Measurements from ENCODE around the gene IGFL4. TPM values are rescaled to one million over a fixed set of nuclear protein-coding genes. Genes with fewer than 3 reads are reported as not detected.

IGFL4 gene
- polyA plus RNA-seq, 3 donors = not detected

- H3K9ac ChIP-seq (ENCODE audit: insufficient read depth, low read length, poor library complexity, severe bottlenecking) = no peak overlapping the region
- H3K4me2 ChIP-seq (replicated peaks; ENCODE audit: extremely low read depth, low read length, poor library complexity, severe bottlenecking) = no peak overlapping the region
- H4K20me1 ChIP-seq (ENCODE audit: insufficient read depth, low read length) = no peaks in the 10 kb centered on the region
- no peak overlapping the region for H3K4me3 Mint-ChIP-seq
- H3K9me3 Mint-ChIP-seq = peaks cover 0 to 14% (median 8%) of the 10 kb centered on the region in 7 donors
- peaks cover 18 to 47% (median 21%) of the 10 kb centered on the region in 3 donors for H3K27me3 Mint-ChIP-seq (ENCODE audit: low read depth in 3 of 3)
- peaks cover 0 to 12% of the 10 kb centered on the region in 2 donors for H3K9me3 ChIP-seq (replicated peaks in 1 of 2; ENCODE audit: control insufficient read depth in 1 of 2, insufficient read depth in 1 of 2, low read length in 2 of 2)
- no peak overlapping the region for H3K4me3 ChIP-seq (replicated peaks in 1 of 3; ENCODE audit: low read depth in 2 of 3, low read length in 3 of 3)
- intact Hi-C loops (cut with micrococcal nuclease) = no loop called here
- peaks cover 4 to 13% of the 10 kb centered on the region in 2 donors for H3K27me3 ChIP-seq (ENCODE audit: control insufficient read depth in 2 of 2, insufficient read depth in 2 of 2, low read length in 2 of 2)
- H3K36me3 Mint-ChIP-seq = no peaks in the 10 kb centered on the region
- H3K79me2 ChIP-seq (ENCODE audit: insufficient read depth, low read length) = no peaks in the 10 kb centered on the region
- H3K27ac ChIP-seq (ENCODE audit: low read depth in 1 of 2, low read length in 2 of 2) = no peak overlapping the region
- 78% methylated on average over 3 of the region's 3 CpGs for WGBS (ENCODE audit: insufficient coverage)
- H3K4me1 ChIP-seq (ENCODE audit: control insufficient read depth in 1 of 2, insufficient read depth in 2 of 2, low read length in 2 of 2) = no peaks in the 10 kb centered on the region
- no peak overlapping the region for H2AFZ ChIP-seq (ENCODE audit: insufficient read depth, low read depth, low read length, poor library complexity, severe bottlenecking)
- no peak for TF ChIP-seq CTCF (IDR thresholded peaks at IDR 0.05)
- no peaks in the 10 kb centered on the region for H3K36me3 ChIP-seq (replicated peaks in 1 of 2; ENCODE audit: control insufficient read depth in 1 of 2, insufficient read depth in 2 of 2, low read length in 2 of 2)
- no peak overlapping the region for H3K27ac Mint-ChIP-seq
- no peaks in the 10 kb centered on the region for H3K4me1 Mint-ChIP-seq
- DNase-seq = no peak
These were observed 4.1 kb downstream of the IGFL4 start for GRCh38 chr19:46036744-46037128.

- intact Hi-C loops (cut with micrococcal nuclease) = no loop called here
- no peak for DNase-seq
- H3K27ac Mint-ChIP-seq = peak overlapping the region in 1 of 7 donors; percentile 8
- H3K4me1 Mint-ChIP-seq = no peaks in the 10 kb centered on the region
- H3K27me3 Mint-ChIP-seq (ENCODE audit: low read depth in 3 of 3) = peaks cover 17 to 44% (median 25%) of the 10 kb centered on the region in 3 donors
- Histone ChIP-seq H3K9me3 (replicated peaks in 1 of 2; ENCODE audit: control insufficient read depth in 1 of 2, insufficient read depth in 1 of 2, low read length in 2 of 2) (peaks cover 0 to 12% of the 10 kb centered on the region in 2 donors), H3K36me3 (replicated peaks in 1 of 2; ENCODE audit: control insufficient read depth in 1 of 2, insufficient read depth in 2 of 2, low read length in 2 of 2) (no peaks in the 10 kb centered on the region), H4K20me1 (ENCODE audit: insufficient read depth, low read length) (no peaks in the 10 kb centered on the region), H2AFZ (ENCODE audit: insufficient read depth, low read depth, low read length, poor library complexity, severe bottlenecking) (no peak overlapping the region), H3K27me3 (ENCODE audit: control insufficient read depth in 2 of 2, insufficient read depth in 2 of 2, low read length in 2 of 2) (peaks cover 0 to 8% of the 10 kb centered on the region in 2 donors), H3K4me3 (replicated peaks in 1 of 3; ENCODE audit: low read depth in 2 of 3, low read length in 3 of 3) (no peak overlapping the region), H3K4me2 (replicated peaks; ENCODE audit: extremely low read depth, low read length, poor library complexity, severe bottlenecking) (no peak overlapping the region), H3K79me2 (ENCODE audit: insufficient read depth, low read length) (no peaks in the 10 kb centered on the region), H3K27ac (ENCODE audit: low read depth in 1 of 2, low read length in 2 of 2) (no peak overlapping the region), H3K4me1 (ENCODE audit: control insufficient read depth in 1 of 2, insufficient read depth in 2 of 2, low read length in 2 of 2) (no peaks in the 10 kb centered on the region), H3K9ac (ENCODE audit: insufficient read depth, low read length, poor library complexity, severe bottlenecking) (no peak overlapping the region)
- WGBS (ENCODE audit: insufficient coverage) = 87% methylated on average over 13 of the region's 13 CpGs
- H3K4me3 Mint-ChIP-seq = no peak overlapping the region
- peaks cover 0 to 14% (median 8%) of the 10 kb centered on the region in 7 donors for H3K9me3 Mint-ChIP-seq
- no peaks in the 10 kb centered on the region for H3K36me3 Mint-ChIP-seq
- no peak for TF ChIP-seq CTCF (IDR thresholded peaks at IDR 0.05)
These were observed 4.6 kb downstream of the IGFL4 start for GRCh38 chr19:46035986-46036743.
